Thyroid gland (tissue), 4 donors: ENCODE results near the gene AGBL4. TPM values are rescaled to one million over a fixed set of nuclear protein-coding genes. Genes with fewer than 3 reads are reported as not detected.

Experiments used
- DNase-seq, 2 donors: peaks; one replicate each; pipeline ENCODE4 v3.0.0-alpha.2; 2019
- H3K27ac ChIP-seq, 3 donors: fragments of 200-600 bp; sonication (generic); 1 replicate in 2 of 3; 2 replicates in 1 of 3; pipeline ENCODE4 v1.5.1; 2016 to 2019; ENCODE audit warnings: mild to moderate bottlenecking in 1 of 3, moderate library complexity in 1 of 3
- H3K27me3 ChIP-seq: fragments of 200-600 bp; sonication (generic); one replicate; pipeline ENCODE4 v1.5.1; 2019
- H3K36me3 ChIP-seq, 2 donors: fragments of 200-600 bp; sonication (generic); one replicate each; pipeline ENCODE4 v1.5.1; 2016 to 2019
- H3K4me1 ChIP-seq, 2 donors: fragments of 200-600 bp; sonication (generic); one replicate each; pipeline ENCODE4 v1.5.1; 2017 to 2019
- H3K4me3 ChIP-seq, 3 donors: fragments of 200-600 bp; sonication (generic); replicated peaks in 1 of 3; 1 replicate in 2 of 3; 2 replicates in 1 of 3; pipeline ENCODE4 v1.5.1; 2016; ENCODE audit warnings: mild to moderate bottlenecking in 1 of 3
- H3K9me3 ChIP-seq: fragments of 200-600 bp; sonication (generic); one replicate; pipeline ENCODE4 v1.5.1; 2017
- POLR2A ChIP-seq, 2 donors: fragments of 450-650 bp; IDR thresholded peaks; one replicate each; pipeline ENCODE4 v1.6.1; 2017; ENCODE audit warnings: antibody characterized with exemption in 2 of 2, mild to moderate bottlenecking in 2 of 2, moderate library complexity in 1 of 2
- WGBS, 2 donors: methylation state at CpG; one replicate each; pipeline ENCODE4 v1.1.5; 2017; 5-methylcytosine and 5-hydroxymethylcytosine counted together
- intact Hi-C: fragments of 100-400 bp; cut with DNase I; formaldehyde crosslinking; loops from one replicate; pipeline ENCODE4 v1.15.1; 2023
- total RNA-seq, 4 donors: library from RNA; depleted of rRNA; stranded (reverse); fragments of >200 nt; gene quantifications; one replicate each; pipeline ENCODE4 v1.2.3, GENCODE V29; 2016
- TF ChIP-seq, protein P1 (sequence below), 6 experiments: fragments of 200-600 bp in 3 of 6; fragments of 450-650 bp in 3 of 6; sonication (generic) in 3 of 6; IDR thresholded peaks; one replicate each; pipeline ENCODE4 v1.5.1; 2016 to 2019; ENCODE audit warnings: antibody characterized with exemption in 6 of 6, mild to moderate bottlenecking in 2 of 6, inconsistent platforms in 1 of 6, moderate library complexity in 1 of 6

The AGBL4 gene
- total RNA-seq, 4 donors from 2014 or later = 2.1 to 6.0 (median 4.8) TPM

DNA sequence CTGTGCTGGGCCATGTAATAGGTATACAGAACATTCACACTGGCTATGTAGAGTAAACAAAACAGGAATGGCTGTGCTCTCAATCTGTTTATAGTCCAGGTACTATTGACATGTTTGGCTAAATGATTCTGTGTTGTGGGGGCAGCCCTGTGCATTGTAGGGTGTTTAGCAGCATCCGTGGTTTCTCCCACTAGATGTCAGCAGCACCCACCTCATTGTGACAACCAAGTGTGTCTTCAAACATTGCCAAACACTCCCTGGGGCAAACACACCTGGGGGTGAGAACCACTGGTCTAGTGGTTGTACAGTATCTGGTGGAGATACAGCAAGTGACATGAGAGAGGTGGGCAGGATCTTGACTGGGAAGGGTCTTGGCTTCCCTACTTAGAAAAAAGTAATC lies 1471.3 kb downstream of the AGBL4 start:
- Histone ChIP-seq H3K4me1 (peaks cover 6 to 14% of the 10 kb centered on the region in 2 donors), H3K36me3 (no peaks in the 10 kb centered on the region), H3K27me3 (no peaks in the 10 kb centered on the region), H3K9me3 (no peaks in the 10 kb centered on the region), H3K4me3 (no peak overlapping the region), H3K27ac (peak overlapping the region in 1 of 3 donors; percentile 30)
- no peak for TF ChIP-seq POLR2A (IDR thresholded peaks at IDR 0.05)
- TF ChIP-seq, protein P1, sequence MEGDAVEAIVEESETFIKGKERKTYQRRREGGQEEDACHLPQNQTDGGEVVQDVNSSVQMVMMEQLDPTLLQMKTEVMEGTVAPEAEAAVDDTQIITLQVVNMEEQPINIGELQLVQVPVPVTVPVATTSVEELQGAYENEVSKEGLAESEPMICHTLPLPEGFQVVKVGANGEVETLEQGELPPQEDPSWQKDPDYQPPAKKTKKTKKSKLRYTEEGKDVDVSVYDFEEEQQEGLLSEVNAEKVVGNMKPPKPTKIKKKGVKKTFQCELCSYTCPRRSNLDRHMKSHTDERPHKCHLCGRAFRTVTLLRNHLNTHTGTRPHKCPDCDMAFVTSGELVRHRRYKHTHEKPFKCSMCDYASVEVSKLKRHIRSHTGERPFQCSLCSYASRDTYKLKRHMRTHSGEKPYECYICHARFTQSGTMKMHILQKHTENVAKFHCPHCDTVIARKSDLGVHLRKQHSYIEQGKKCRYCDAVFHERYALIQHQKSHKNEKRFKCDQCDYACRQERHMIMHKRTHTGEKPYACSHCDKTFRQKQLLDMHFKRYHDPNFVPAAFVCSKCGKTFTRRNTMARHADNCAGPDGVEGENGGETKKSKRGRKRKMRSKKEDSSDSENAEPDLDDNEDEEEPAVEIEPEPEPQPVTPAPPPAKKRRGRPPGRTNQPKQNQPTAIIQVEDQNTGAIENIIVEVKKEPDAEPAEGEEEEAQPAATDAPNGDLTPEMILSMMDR (IDR thresholded peaks at IDR 0.05) = peak in 1 of 6 experiments; percentile 19
- DNase-seq = peak in 1 of 2 donors; percentile 3
- intact Hi-C loops = no loop called here
- 38 to 60% methylated on average over 1 of the region's 1 CpG for WGBS, 2 donors

DNA sequence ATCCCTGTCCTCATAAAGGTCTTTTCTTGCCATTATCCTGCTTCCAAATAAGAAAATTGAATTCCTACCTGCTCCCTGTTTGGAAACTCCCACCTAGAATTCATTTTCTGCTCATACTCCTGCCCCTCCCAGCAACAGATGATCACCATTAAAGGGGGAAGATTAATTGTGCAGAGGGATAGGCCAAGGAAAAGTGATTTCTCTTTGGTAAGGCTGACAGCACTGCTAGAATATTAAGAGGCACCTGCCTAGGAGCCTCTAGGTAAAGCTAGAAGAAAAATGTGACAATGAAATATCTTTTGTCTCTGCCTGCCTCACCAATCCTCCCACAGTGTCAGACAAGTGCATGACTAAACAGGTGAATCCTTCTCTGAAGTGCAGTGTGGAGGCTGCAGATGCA lies 1474.8 kb downstream of the AGBL4 start:
- TF ChIP-seq, protein P1 (IDR thresholded peaks at IDR 0.05) = no peak
- TF ChIP-seq POLR2A (IDR thresholded peaks at IDR 0.05) = no peak
- Histone ChIP-seq H3K4me3 (no peak overlapping the region), H3K9me3 (no peaks in the 10 kb centered on the region), H3K27me3 (no peaks in the 10 kb centered on the region), H3K27ac (no peak overlapping the region), H3K36me3 (no peaks in the 10 kb centered on the region), H3K4me1 (peaks cover 6 to 14% of the 10 kb centered on the region in 2 donors)
- no peak for DNase-seq
- intact Hi-C loops = no loop called here

DNA sequence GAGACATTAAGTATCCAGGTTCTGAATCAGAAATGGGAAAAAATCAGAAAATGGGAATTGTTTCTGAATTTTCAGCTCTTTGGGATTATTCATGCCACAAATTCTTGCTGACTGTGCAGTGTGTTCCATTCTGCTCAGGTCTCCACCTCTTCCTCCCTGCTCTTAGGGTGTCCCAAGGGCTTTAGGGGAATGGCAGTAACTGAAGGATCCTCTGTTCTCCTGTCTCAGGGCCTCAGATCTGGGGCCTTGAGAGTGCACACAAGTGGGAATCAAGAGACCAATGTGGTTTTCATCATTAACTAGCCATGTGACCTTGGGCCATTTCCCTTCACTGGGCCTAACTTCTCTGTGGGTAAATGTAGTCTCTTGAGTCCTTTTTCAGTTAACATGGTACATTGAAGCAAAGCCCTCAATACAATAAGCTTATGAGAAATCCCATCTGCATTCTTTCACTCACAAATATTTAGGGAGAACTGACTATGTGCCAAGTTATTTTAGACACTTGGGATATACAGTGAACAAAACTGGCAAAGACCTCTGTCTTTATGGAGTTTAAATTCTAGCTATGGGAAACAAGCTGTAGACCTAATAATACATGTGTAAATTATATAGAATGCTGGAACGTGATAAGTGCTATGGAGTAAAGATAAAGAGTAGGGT lies 1476.1 kb downstream of the AGBL4 start:
- Histone ChIP-seq H3K4me3 (no peak overlapping the region), H3K27me3 (no peaks in the 10 kb centered on the region), H3K27ac (no peak overlapping the region), H3K9me3 (no peaks in the 10 kb centered on the region), H3K4me1 (peaks cover 3 to 5% of the 10 kb centered on the region in 2 donors), H3K36me3 (no peaks in the 10 kb centered on the region)
- intact Hi-C loops = no loop called here
- DNase-seq = no peak
- TF ChIP-seq POLR2A (IDR thresholded peaks at IDR 0.05) = no peak
- TF ChIP-seq, protein P1 (IDR thresholded peaks at IDR 0.05) = no peak
- 88 to 96% methylated on average over 1 of the region's 1 CpG for WGBS, 2 donors

DNA sequence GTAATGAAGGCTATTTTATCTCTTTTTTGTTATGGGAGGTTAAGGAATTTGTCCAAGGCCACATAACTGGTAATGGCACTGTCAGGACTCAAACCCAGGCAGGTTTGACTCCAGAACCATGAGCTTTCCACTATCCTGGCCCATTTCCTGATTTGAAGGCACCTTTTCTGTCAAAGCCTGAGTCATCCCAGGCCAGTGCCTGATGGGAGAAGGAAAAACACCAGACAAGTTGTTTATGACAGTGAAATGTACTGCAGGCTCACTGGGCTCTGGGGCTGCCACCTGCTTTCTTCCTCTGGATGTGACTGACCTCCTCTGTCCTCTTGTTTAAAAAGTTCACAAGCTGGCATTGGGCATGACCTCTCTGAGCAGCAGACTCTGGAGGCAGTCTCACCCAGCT lies 1479.9 kb downstream of the AGBL4 start:
- Histone ChIP-seq H3K27me3 (no peaks in the 10 kb centered on the region), H3K36me3 (no peaks in the 10 kb centered on the region), H3K4me3 (no peak overlapping the region), H3K4me1 (no peaks in the 10 kb centered on the region), H3K27ac (no peak overlapping the region), H3K9me3 (no peaks in the 10 kb centered on the region)
- TF ChIP-seq POLR2A (IDR thresholded peaks at IDR 0.05) = no peak
- TF ChIP-seq, protein P1 (IDR thresholded peaks at IDR 0.05) = no peak
- intact Hi-C loops = no loop called here
- DNase-seq = no peak

DNA sequence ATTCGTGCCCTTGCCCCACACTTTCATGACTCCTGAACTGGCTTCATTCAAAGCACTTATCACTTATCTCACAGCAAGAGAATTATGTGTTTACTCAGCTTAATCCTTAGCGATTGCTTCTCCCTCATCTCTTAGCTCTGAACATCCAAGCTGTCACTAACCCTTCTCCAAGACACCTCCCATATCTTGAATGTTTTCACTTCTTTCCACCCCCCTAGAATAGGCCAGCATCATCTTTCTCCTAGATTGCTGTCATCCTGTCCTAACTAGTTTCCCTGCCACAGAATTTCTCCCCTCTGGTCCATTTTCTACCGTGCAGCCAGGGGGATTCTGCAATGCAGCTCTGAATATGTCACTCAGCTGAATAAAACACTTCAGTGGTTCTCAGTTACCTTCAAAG lies 1483.2 kb downstream of the AGBL4 start:
- intact Hi-C loops = no loop called here
- TF ChIP-seq, protein P1 (IDR thresholded peaks at IDR 0.05) = no peak
- TF ChIP-seq POLR2A (IDR thresholded peaks at IDR 0.05) = no peak
- WGBS, 2 donors = 31 to 34% methylated on average over 3 of the region's 3 CpGs

More for the DNA sequence above, 1483.2 kb downstream of the AGBL4 start:
- Histone ChIP-seq H3K4me3 (no peak overlapping the region), H3K9me3 (no peaks in the 10 kb centered on the region), H3K27ac (no peak overlapping the region), H3K4me1 (no peaks in the 10 kb centered on the region), H3K36me3 (no peaks in the 10 kb centered on the region), H3K27me3 (no peaks in the 10 kb centered on the region)
- DNase-seq = no peak
